ENCODE results near the gene PRPF6. TPM values are rescaled to one million over a fixed set of nuclear protein-coding genes. Genes with fewer than 3 reads are reported as not detected.

The PRPF6 gene
- total and polyA plus RNA-seq, 2 donors from 2014 or later, result 51.3 to 73.3 TPM

GRCh38 chr20:64062276-64062595 is 81.3 kb downstream of the PRPF6 start:
- DNase-seq (peak in 1 of 5 donors; percentile 53), FAIRE-seq (no peak)
- Histone ChIP-seq H3K9ac (ENCODE audit: low read length in 3 of 3) (peak overlapping the region in 2 of 3 donors; percentile 41 to 73), H3K4me3 (ENCODE audit: low read length in 3 of 3) (peak overlapping the region in 2 of 3 donors; percentile 58 to 74), H3K27me3 (ENCODE audit: control insufficient read depth, insufficient read depth, low read length) (no peaks in the 10 kb centered on the region), H3K27ac (ENCODE audit: low read depth in 2 of 2, low read length in 2 of 2) (peak overlapping the region; percentile 65 to 78), H3K4me1 (ENCODE audit: control insufficient read depth in 2 of 3, insufficient read depth in 2 of 3, low read depth in 1 of 3, low read length in 3 of 3) (peaks cover 0 to 19% (median 6%) of the 10 kb centered on the region in 3 donors), H3K36me3 (ENCODE audit: control insufficient read depth in 2 of 3, insufficient read depth in 3 of 3, low read length in 3 of 3) (no peaks in the 10 kb centered on the region), H3K9me3 (ENCODE audit: control insufficient read depth in 2 of 3, insufficient read depth in 1 of 3, low read length in 3 of 3) (no peaks in the 10 kb centered on the region)
- no peak for TF ChIP-seq CTCF (IDR thresholded peaks at IDR 0.05; ENCODE audit: borderline replicate concordance, extremely low read depth, insufficient read depth)
- intact Hi-C loops (cut with DNase I), result no loop called here

GRCh38 chr20:64062596-64063388 is 81.9 kb downstream of the PRPF6 start, which contains the start of gene TCEA2:
TCEA2 (plus strand) TSS chr20:64063198; CDS start chr20:64063313, 115 bp downstream.
- intact Hi-C loops (cut with DNase I), result no loop called here
- no peaks in the 10 kb centered on the region for H3K36me3 ChIP-seq (ENCODE audit: control insufficient read depth in 2 of 3, insufficient read depth in 3 of 3, low read length in 3 of 3)
- TF ChIP-seq CTCF (IDR thresholded peaks at IDR 0.05; ENCODE audit: borderline replicate concordance, extremely low read depth, insufficient read depth), result no peak
- DNase-seq (peak; percentile 98 to 99 (median 98)), FAIRE-seq (no peak)
- H3K27me3 ChIP-seq (ENCODE audit: control insufficient read depth, insufficient read depth, low read length), result no peaks in the 10 kb centered on the region
- H3K27ac ChIP-seq (ENCODE audit: low read depth in 2 of 2, low read length in 2 of 2), result peak within 1 kb of the TSS; percentile 65 to 78
- H3K9me3 ChIP-seq (ENCODE audit: control insufficient read depth in 2 of 3, insufficient read depth in 1 of 3, low read length in 3 of 3), result no peaks in the 10 kb centered on the region
- H3K9ac ChIP-seq (ENCODE audit: low read length in 3 of 3), result peak within 1 kb of the TSS; percentile 23 to 75 (median 41)
- peaks cover 0 to 18% (median 6%) of the 10 kb centered on the region in 3 donors for H3K4me1 ChIP-seq (ENCODE audit: control insufficient read depth in 2 of 3, insufficient read depth in 2 of 3, low read depth in 1 of 3, low read length in 3 of 3)
- H3K4me3 ChIP-seq (ENCODE audit: low read length in 3 of 3), result peak within 1 kb of the TSS; percentile 58 to 74 (median 61)

DNA sequence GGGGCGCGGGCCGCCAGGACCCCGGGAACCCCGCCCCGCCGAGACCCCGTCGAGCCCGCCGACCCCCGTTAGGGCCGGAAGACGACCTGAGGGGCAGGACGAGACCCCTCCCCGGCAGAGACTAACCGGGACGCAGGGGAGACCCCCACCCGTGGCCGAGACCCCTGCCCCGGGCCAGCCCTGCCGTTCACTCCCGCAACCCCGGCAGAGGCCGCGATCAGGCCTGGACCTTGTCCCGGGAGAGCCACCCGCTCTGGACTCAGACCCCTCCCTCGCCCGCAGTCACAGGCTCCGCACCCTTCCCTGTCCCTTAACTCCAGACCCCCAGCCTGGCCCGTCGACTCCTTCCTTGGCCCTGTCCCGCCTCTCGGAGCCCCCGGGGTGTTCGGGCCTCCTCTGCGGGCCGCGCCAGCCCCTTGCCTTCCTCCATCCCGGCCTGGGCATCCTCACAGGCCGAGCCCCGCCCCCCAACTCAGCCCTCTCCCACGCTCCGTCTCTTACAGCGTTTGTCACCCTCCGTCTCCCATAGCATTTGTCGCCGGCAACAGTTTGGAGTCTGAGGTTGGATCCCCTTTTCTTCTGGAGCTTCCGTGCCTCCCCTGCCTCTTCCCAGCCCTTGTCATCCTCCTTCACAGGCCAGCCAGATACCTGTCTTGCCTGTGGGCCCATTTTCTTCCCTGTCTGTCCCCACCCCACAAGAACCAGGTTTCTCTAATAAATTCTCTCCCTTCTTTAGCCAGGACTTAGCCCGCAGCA is 82.6 kb downstream of the PRPF6 start:
- TF ChIP-seq CTCF (IDR thresholded peaks at IDR 0.05; ENCODE audit: borderline replicate concordance, extremely low read depth, insufficient read depth), result no peak
- Histone ChIP-seq H3K4me1 (ENCODE audit: control insufficient read depth in 2 of 3, insufficient read depth in 2 of 3, low read depth in 1 of 3, low read length in 3 of 3) (peaks cover 0 to 18% (median 6%) of the 10 kb centered on the region in 3 donors), H3K9ac (ENCODE audit: low read length in 3 of 3) (peak overlapping the region; percentile 23 to 75 (median 25)), H3K27ac (ENCODE audit: low read depth in 2 of 2, low read length in 2 of 2) (peak overlapping the region in 1 of 2 donors; percentile 43), H3K27me3 (ENCODE audit: control insufficient read depth, insufficient read depth, low read length) (no peaks in the 10 kb centered on the region), H3K4me3 (ENCODE audit: low read length in 3 of 3) (peak overlapping the region; percentile 55 to 74 (median 61)), H3K36me3 (ENCODE audit: control insufficient read depth in 2 of 3, insufficient read depth in 3 of 3, low read length in 3 of 3) (no peaks in the 10 kb centered on the region), H3K9me3 (ENCODE audit: control insufficient read depth in 2 of 3, insufficient read depth in 1 of 3, low read length in 3 of 3) (no peaks in the 10 kb centered on the region)
- FAIRE-seq, result no peak
- intact Hi-C loops (cut with DNase I), result no loop called here
- DNase-seq, result peak in 2 of 5 donors; percentile 63 to 86
